Activated naive CD4-positive, alpha-beta T cell treated with anti-CD3 and anti-CD28 coated beads, Interleukin-2, amount 10 ng/mL, durations not matched to agents 7 days and 5 days (primary cell): ENCODE results near the gene POC1A.

Experiments
- CTCF ChIA-PET: fragments of 350-600 bp; sonication (Branson Sonifier 250); formaldehyde crosslinking; loops from one replicate; lab custom pipeline; 2021; ENCODE audit warnings: antibody characterized with exemption; lab: Charles Lee
- DNase-seq: peaks from one replicate; pipeline ENCODE4 v3.0.0-alpha.2; 2020
- H3K27ac Mint-ChIP-seq: one replicate; pipeline ENCODE4 v1.8.0; 2021; ENCODE audit warnings: mild to moderate bottlenecking, moderate library complexity, mixed read lengths
- H3K27me3 Mint-ChIP-seq: one replicate; pipeline ENCODE4 v1.8.0; 2021; ENCODE audit warnings: mild to moderate bottlenecking, mixed read lengths
- H3K36me3 Mint-ChIP-seq: one replicate; pipeline ENCODE4 v1.8.0; 2021; ENCODE audit warnings: mixed read lengths
- H3K4me1 Mint-ChIP-seq: one replicate; pipeline ENCODE4 v1.8.0; 2021; ENCODE audit warnings: mixed read lengths
- H3K4me3 Mint-ChIP-seq: one replicate; pipeline ENCODE4 v1.8.0; 2021; ENCODE audit warnings: mild to moderate bottlenecking, moderate library complexity, mixed read lengths
- H3K9me3 Mint-ChIP-seq: one replicate; pipeline ENCODE4 v1.8.0; 2021; ENCODE audit warnings: mixed read lengths

The POC1A gene

GRCh38 chr3:52124766-52125165, 29.5 kb downstream of the POC1A start:
- H3K9me3 Mint-ChIP-seq, result no peaks in the 10 kb centered on the region
- H3K27ac Mint-ChIP-seq, result no peak overlapping the region
- DNase-seq, result no peak
- H3K4me3 Mint-ChIP-seq, result no peak overlapping the region
- CTCF ChIA-PET, result interaction anchor here (0.7 to 9.3 kb wide), 3 partner anchors 64 to 183 kb away, joined by 3 to 135 read pairs (median 3); partner anchors contain the start of genes PARP3 and RRP9
- peaks cover 25% of the 10 kb centered on the region for H3K4me1 Mint-ChIP-seq
- H3K36me3 Mint-ChIP-seq, result peaks cover 14% of the 10 kb centered on the region
- no peaks in the 10 kb centered on the region for H3K27me3 Mint-ChIP-seq

- CTCF ChIA-PET, result interaction anchor here (0.7 to 9.3 kb wide), 14 partner anchors 11 to 182 kb away, joined by 3 to 135 read pairs (median 4); partner anchors contain the start of genes DUSP7, PARP3 and RRP9
- peak; percentile 13 for DNase-seq
- H3K4me1 Mint-ChIP-seq, result peaks cover 25% of the 10 kb centered on the region
- peaks cover 18% of the 10 kb centered on the region for H3K36me3 Mint-ChIP-seq
- no peak overlapping the region for H3K27ac Mint-ChIP-seq
- no peaks in the 10 kb centered on the region for H3K9me3 Mint-ChIP-seq
- no peak overlapping the region for H3K4me3 Mint-ChIP-seq
- no peaks in the 10 kb centered on the region for H3K27me3 Mint-ChIP-seq
These were observed 30.1 kb downstream of the POC1A start for GRCh38 chr3:52124126-52124525.

GRCh38 chr3:52123106-52123725, 31.0 kb downstream of the POC1A start:
- H3K27ac Mint-ChIP-seq, result no peak overlapping the region
- peaks cover 25% of the 10 kb centered on the region for H3K4me1 Mint-ChIP-seq
- no peaks in the 10 kb centered on the region for H3K9me3 Mint-ChIP-seq

GRCh38 chr3:52122491-52122890, 31.7 kb downstream of the POC1A start:
- peaks cover 25% of the 10 kb centered on the region for H3K4me1 Mint-ChIP-seq
- H3K4me3 Mint-ChIP-seq, result no peak overlapping the region
- peaks cover 21% of the 10 kb centered on the region for H3K36me3 Mint-ChIP-seq
- DNase-seq, result peak; percentile 11
- no peak overlapping the region for H3K27ac Mint-ChIP-seq
- CTCF ChIA-PET, result interaction anchor here (0.7 to 9.3 kb wide), 19 partner anchors 9 to 290 kb away, joined by 3 to 135 read pairs (median 4); partner anchors contain the start of gene DUSP7
- H3K27me3 Mint-ChIP-seq, result no peaks in the 10 kb centered on the region
- no peaks in the 10 kb centered on the region for H3K9me3 Mint-ChIP-seq

More at GRCh38 chr3:52123106-52123725, 31.0 kb downstream of the POC1A start:
- no peaks in the 10 kb centered on the region for H3K27me3 Mint-ChIP-seq
- CTCF ChIA-PET, result interaction anchor here (0.7 to 9.3 kb wide), 25 partner anchors 12 to 188 kb away, joined by 3 to 135 read pairs (median 4); partner anchors contain the start of gene DUSP7
- H3K4me3 Mint-ChIP-seq, result no peak overlapping the region
- H3K36me3 Mint-ChIP-seq, result peaks cover 21% of the 10 kb centered on the region
- peak; percentile 81 for DNase-seq

- Mint-ChIP-seq H3K27ac (no peak overlapping the region), H3K4me3 (no peak overlapping the region), H3K9me3 (no peaks in the 10 kb centered on the region), H3K4me1 (peaks cover 22% of the 10 kb centered on the region), H3K36me3 (peaks cover 21% of the 10 kb centered on the region), H3K27me3 (no peaks in the 10 kb centered on the region)
- CTCF ChIA-PET, result interaction anchor here (0.7 to 9.3 kb wide), 9 partner anchors 10 to 290 kb away, joined by 3 to 135 read pairs (median 6); no protein-coding TSS in a partner anchor
- no peak for DNase-seq
These were observed 32.4 kb downstream of the POC1A start for GRCh38 chr3:52121813-52122212.

- CTCF ChIA-PET, result interaction anchor here (1.4 to 9.3 kb wide), 6 partner anchors 10 to 117 kb away, joined by 4 to 135 read pairs (median 10); no protein-coding TSS in a partner anchor
- no peaks in the 10 kb centered on the region for H3K27me3 Mint-ChIP-seq
- peaks cover 22% of the 10 kb centered on the region for H3K4me1 Mint-ChIP-seq
- H3K4me3 Mint-ChIP-seq, result no peak overlapping the region
- H3K36me3 Mint-ChIP-seq, result peaks cover 20% of the 10 kb centered on the region
- H3K9me3 Mint-ChIP-seq, result no peaks in the 10 kb centered on the region
- peak overlapping the region; percentile 80 for H3K27ac Mint-ChIP-seq
- DNase-seq, result no peak
These were observed 32.8 kb downstream of the POC1A start for GRCh38 chr3:52121464-52121805.

GRCh38 chr3:52120556-52121463, 33.4 kb downstream of the POC1A start:
- H3K4me3 Mint-ChIP-seq, result no peak overlapping the region
- peaks cover 22% of the 10 kb centered on the region for H3K4me1 Mint-ChIP-seq
- no peaks in the 10 kb centered on the region for H3K27me3 Mint-ChIP-seq
- H3K9me3 Mint-ChIP-seq, result no peaks in the 10 kb centered on the region
- peak overlapping the region; percentile 80 for H3K27ac Mint-ChIP-seq
- no peak for DNase-seq
- peaks cover 16% of the 10 kb centered on the region for H3K36me3 Mint-ChIP-seq
- CTCF ChIA-PET, result interaction anchor here (1.6 to 9.3 kb wide), 5 partner anchors 20 to 117 kb away, joined by 3 to 135 read pairs (median 11); partner anchors contain the start of gene DUSP7

- Mint-ChIP-seq H3K36me3 (peaks cover 14% of the 10 kb centered on the region), H3K27me3 (no peaks in the 10 kb centered on the region), H3K4me1 (peaks cover 22% of the 10 kb centered on the region), H3K27ac (no peak overlapping the region), H3K9me3 (no peaks in the 10 kb centered on the region), H3K4me3 (no peak overlapping the region)
- CTCF ChIA-PET, result interaction anchor here (1.6 to 9.3 kb wide), 4 partner anchors 19 to 116 kb away, joined by 3 to 135 read pairs (median 8); partner anchors contain the start of gene DUSP7
- DNase-seq, result no peak
These were observed 34.4 kb downstream of the POC1A start for GRCh38 chr3:52119826-52120225.

GRCh38 chr3:52119099-52119498, 35.1 kb downstream of the POC1A start:
- H3K4me3 Mint-ChIP-seq, result no peak overlapping the region
- no peak overlapping the region for H3K27ac Mint-ChIP-seq
- peaks cover 13% of the 10 kb centered on the region for H3K36me3 Mint-ChIP-seq
- H3K27me3 Mint-ChIP-seq, result no peaks in the 10 kb centered on the region
- H3K4me1 Mint-ChIP-seq, result peaks cover 22% of the 10 kb centered on the region
- H3K9me3 Mint-ChIP-seq, result no peaks in the 10 kb centered on the region
- DNase-seq, result no peak
- CTCF ChIA-PET, result interaction anchor here (2.0 to 9.3 kb wide), 2 partner anchors 64 to 115 kb away, joined by 11 to 135 read pairs; partner anchors contain the start of gene DUSP7

GRCh38 chr3:52118156-52118875, 35.9 kb downstream of the POC1A start:
- Mint-ChIP-seq H3K27ac (no peak overlapping the region), H3K9me3 (no peaks in the 10 kb centered on the region), H3K27me3 (no peaks in the 10 kb centered on the region), H3K4me1 (peaks cover 22% of the 10 kb centered on the region), H3K4me3 (no peak overlapping the region), H3K36me3 (peaks cover 12% of the 10 kb centered on the region)
- CTCF ChIA-PET, result interaction anchor here (9.3 kb wide), 1 partner anchor 114 kb away, joined by 135 read pairs; no protein-coding TSS in a partner anchor
- no peak for DNase-seq

GRCh38 chr3:52117537-52117936, 36.7 kb downstream of the POC1A start:
- Mint-ChIP-seq H3K27ac (no peak overlapping the region), H3K9me3 (no peaks in the 10 kb centered on the region), H3K4me3 (no peak overlapping the region), H3K36me3 (peaks cover 15% of the 10 kb centered on the region), H3K27me3 (no peaks in the 10 kb centered on the region), H3K4me1 (peaks cover 22% of the 10 kb centered on the region)
- CTCF ChIA-PET, result interaction anchor here (9.3 kb wide), 1 partner anchor 113 kb away, joined by 135 read pairs; no protein-coding TSS in a partner anchor
- no peak for DNase-seq

- Mint-ChIP-seq H3K27ac (no peak overlapping the region), H3K4me1 (peaks cover 2% of the 10 kb centered on the region), H3K27me3 (no peaks in the 10 kb centered on the region), H3K9me3 (no peaks in the 10 kb centered on the region), H3K4me3 (no peak overlapping the region), H3K36me3 (peaks cover 16% of the 10 kb centered on the region)
- CTCF ChIA-PET, result interaction anchor here (0.6 kb wide), 1 partner anchor 163 kb away, joined by 3 read pairs; no protein-coding TSS in a partner anchor
- DNase-seq, result no peak
These were observed 42.2 kb downstream of the POC1A start for GRCh38 chr3:52112056-52112455.

- H3K27me3 Mint-ChIP-seq, result no peaks in the 10 kb centered on the region
- peaks cover 19% of the 10 kb centered on the region for H3K36me3 Mint-ChIP-seq
- no peaks in the 10 kb centered on the region for H3K9me3 Mint-ChIP-seq
- no peak overlapping the region for H3K27ac Mint-ChIP-seq
- DNase-seq, result no peak
- H3K4me1 Mint-ChIP-seq, result peaks cover 2% of the 10 kb centered on the region
- CTCF ChIA-PET, result interaction anchor here (1.1 kb wide), 1 partner anchor 13 kb away, joined by 4 read pairs; no protein-coding TSS in a partner anchor
- H3K4me3 Mint-ChIP-seq, result no peak overlapping the region
These were observed 43.7 kb downstream of the POC1A start for GRCh38 chr3:52110502-52110901.
